WTC11 (cell line): Measurements from ENCODE around the gene ZNRF3. TPM values are rescaled to one million over a fixed set of nuclear protein-coding genes. Genes with fewer than 3 reads are reported as not detected.

Source experiments
- ATAC-seq: fragments of 200-7000 bp; cut with Tn5 transposase; 2 replicates; pipeline ENCODE4 v1.10.0; 2021; ENCODE audit warnings: mild to moderate bottlenecking, moderate library complexity
- CTCF ChIA-PET: fragments of 300-600 bp; sonication (Branson Sonifier 250); formaldehyde crosslinking; loops from one replicate; lab custom pipeline; 2021; ENCODE audit warnings: antibody characterized with exemption; lab: Charles Lee
- POLR2A ChIA-PET: fragments of 350-600 bp; sonication (Branson Sonifier 250); formaldehyde crosslinking; loops from one replicate; lab custom pipeline; 2021; ENCODE audit warnings: antibody characterized with exemption; lab: Charles Lee
- DNase-seq: peaks from one replicate; pipeline ENCODE4 v3.0.0; 2021; ENCODE audit warnings: low spot score
- H3K27ac Mint-ChIP-seq: 2 replicates; pipeline ENCODE4 v1.8.0; 2021; ENCODE audit warnings: mixed read lengths
- H3K27me3 Mint-ChIP-seq: 2 replicates; pipeline ENCODE4 v1.8.0; 2021; ENCODE audit warnings: low read depth, mild to moderate bottlenecking, moderate library complexity, mixed read lengths
- H3K36me3 Mint-ChIP-seq: 2 replicates; pipeline ENCODE4 v1.8.0; 2021; ENCODE audit warnings: mixed read lengths
- H3K4me1 Mint-ChIP-seq: 2 replicates; pipeline ENCODE4 v1.8.0; 2022; ENCODE audit warnings: mixed read lengths
- H3K4me3 Mint-ChIP-seq: 2 replicates; pipeline ENCODE4 v1.8.0; 2021; ENCODE audit warnings: mild to moderate bottlenecking, moderate library complexity, mixed read lengths
- H3K9me3 Mint-ChIP-seq: 2 replicates; pipeline ENCODE4 v1.8.0; 2021; ENCODE audit warnings: mixed read lengths
- ATF2 ChIP-seq: sonication (generic); formaldehyde crosslinking; IDR thresholded peaks from 2 replicates; pipeline ENCODE4 v1.8.1; 2022; ENCODE audit warnings: low read depth, missing genetic modification reagents, borderline replicate concordance
- ATF6 ChIP-seq: sonication (generic); formaldehyde crosslinking; IDR thresholded peaks from 2 replicates; pipeline ENCODE4 v1.8.1; 2023; ENCODE audit warnings: mild to moderate bottlenecking, missing genetic modification reagents
- FOXJ3 ChIP-seq: sonication (generic); formaldehyde crosslinking; IDR thresholded peaks from 2 replicates; pipeline ENCODE4 v1.9.0; 2021; ENCODE audit warnings: missing genetic modification reagents, mild to moderate bottlenecking, borderline replicate concordance
- FOXP1 ChIP-seq: sonication (generic); formaldehyde crosslinking; IDR thresholded peaks from 2 replicates; pipeline ENCODE4 v1.8.0; 2022; ENCODE audit warnings: missing genetic modification reagents, mild to moderate bottlenecking, moderate library complexity, borderline replicate concordance
- JAZF1 ChIP-seq: fragments of 250-450 bp; sonication (Bioruptor Pico); IDR thresholded peaks from 2 replicates; pipeline ENCODE4 v1.9.0; 2021; ENCODE audit warnings: moderate library complexity, mild to moderate bottlenecking, inconsistent platforms
- MAX ChIP-seq: sonication (generic); formaldehyde crosslinking; IDR thresholded peaks from 2 replicates; pipeline ENCODE4 v1.8.0; 2022; ENCODE audit warnings: mild to moderate bottlenecking, missing genetic modification reagents
- NR1H2 ChIP-seq: sonication (generic); formaldehyde crosslinking; IDR thresholded peaks from 2 replicates; pipeline ENCODE4 v1.9.0; 2021; ENCODE audit warnings: mild to moderate bottlenecking, moderate library complexity, missing genetic modification reagents
- PRDM15 ChIP-seq: sonication (generic); formaldehyde crosslinking; IDR thresholded peaks from 2 replicates; pipeline ENCODE4 v1.8.0; 2022; ENCODE audit warnings: missing genetic modification reagents
- SMAD4 ChIP-seq: sonication (generic); formaldehyde crosslinking; IDR thresholded peaks from 2 replicates; pipeline ENCODE4 v1.8.0; 2022; ENCODE audit warnings: mild to moderate bottlenecking, missing genetic modification reagents
- ZNF121 ChIP-seq: sonication (generic); formaldehyde crosslinking; IDR thresholded peaks from 2 replicates; pipeline ENCODE4 v1.8.0; 2023; ENCODE audit warnings: missing genetic modification reagents
- ZNF423 ChIP-seq: fragments of 250-450 bp; sonication (Bioruptor Pico); IDR thresholded peaks from 2 replicates; pipeline ENCODE4 v2.1.2; 2022; ENCODE audit warnings: mild to moderate bottlenecking, moderate library complexity
- total RNA-seq: library from RNA; stranded (reverse); gene quantifications from 3 replicates; pipeline ENCODE4 v1.2.3, GENCODE V29; 2021
- TF ChIP-seq, protein P1 (sequence below): sonication (generic); formaldehyde crosslinking; IDR thresholded peaks from 2 replicates; pipeline ENCODE4 v1.8.0; 2023; ENCODE audit warnings: missing genetic modification reagents, mild to moderate bottlenecking, borderline replicate concordance
- TF ChIP-seq, protein P2 (sequence below): fragments of 250-450 bp; sonication (Bioruptor Pico); IDR thresholded peaks from 2 replicates; pipeline ENCODE4 v2.1.2; 2022; ENCODE audit warnings: mild to moderate bottlenecking, moderate library complexity
- TF ChIP-seq, protein P3 (sequence below): sonication (generic); formaldehyde crosslinking; IDR thresholded peaks from 2 replicates; pipeline ENCODE4 v1.8.1; 2023; ENCODE audit warnings: mild to moderate bottlenecking, missing genetic modification reagents, moderate library complexity

Gene ZNRF3
- total RNA-seq, 1 experiment from 2014 or later: 25.4 TPM

DNA sequence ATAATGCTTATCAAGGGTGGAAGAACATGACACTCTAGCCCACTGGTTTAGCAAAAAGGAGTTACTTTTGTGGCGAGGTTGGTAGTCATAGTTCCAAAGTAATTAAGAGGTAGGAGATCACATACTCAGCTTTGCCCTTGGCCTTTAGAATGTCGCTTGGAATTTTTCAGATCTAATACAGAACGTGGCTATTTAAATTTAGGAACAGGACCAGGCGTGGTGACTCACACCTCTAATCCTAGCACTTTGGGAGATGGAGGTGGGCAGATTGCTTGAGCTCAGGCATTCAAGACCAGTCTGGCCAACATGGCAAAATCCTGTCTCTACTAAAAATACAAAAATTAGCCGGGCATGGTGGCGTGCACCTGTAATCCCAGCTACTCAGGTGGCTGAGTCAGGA is 26.1 kb upstream of the ZNRF3 start:
- no peak for DNase-seq
- TF ChIP-seq ZNF121 (CRISPR knock-in tag) (no peak), FOXP1 (CRISPR knock-in tag) (no peak), SMAD4 (CRISPR knock-in tag) (no peak), ZNF423 (CRISPR knock-in tag) (no peak), NR1H2 (no peak), ATF6 (no peak), FOXJ3 (CRISPR knock-in tag) (no peak), MAX (CRISPR knock-in tag) (no peak), JAZF1 (CRISPR knock-in tag) (no peak), PRDM15 (CRISPR knock-in tag) (no peak), ATF2 (no peak)
- TF ChIP-seq, protein P1, sequence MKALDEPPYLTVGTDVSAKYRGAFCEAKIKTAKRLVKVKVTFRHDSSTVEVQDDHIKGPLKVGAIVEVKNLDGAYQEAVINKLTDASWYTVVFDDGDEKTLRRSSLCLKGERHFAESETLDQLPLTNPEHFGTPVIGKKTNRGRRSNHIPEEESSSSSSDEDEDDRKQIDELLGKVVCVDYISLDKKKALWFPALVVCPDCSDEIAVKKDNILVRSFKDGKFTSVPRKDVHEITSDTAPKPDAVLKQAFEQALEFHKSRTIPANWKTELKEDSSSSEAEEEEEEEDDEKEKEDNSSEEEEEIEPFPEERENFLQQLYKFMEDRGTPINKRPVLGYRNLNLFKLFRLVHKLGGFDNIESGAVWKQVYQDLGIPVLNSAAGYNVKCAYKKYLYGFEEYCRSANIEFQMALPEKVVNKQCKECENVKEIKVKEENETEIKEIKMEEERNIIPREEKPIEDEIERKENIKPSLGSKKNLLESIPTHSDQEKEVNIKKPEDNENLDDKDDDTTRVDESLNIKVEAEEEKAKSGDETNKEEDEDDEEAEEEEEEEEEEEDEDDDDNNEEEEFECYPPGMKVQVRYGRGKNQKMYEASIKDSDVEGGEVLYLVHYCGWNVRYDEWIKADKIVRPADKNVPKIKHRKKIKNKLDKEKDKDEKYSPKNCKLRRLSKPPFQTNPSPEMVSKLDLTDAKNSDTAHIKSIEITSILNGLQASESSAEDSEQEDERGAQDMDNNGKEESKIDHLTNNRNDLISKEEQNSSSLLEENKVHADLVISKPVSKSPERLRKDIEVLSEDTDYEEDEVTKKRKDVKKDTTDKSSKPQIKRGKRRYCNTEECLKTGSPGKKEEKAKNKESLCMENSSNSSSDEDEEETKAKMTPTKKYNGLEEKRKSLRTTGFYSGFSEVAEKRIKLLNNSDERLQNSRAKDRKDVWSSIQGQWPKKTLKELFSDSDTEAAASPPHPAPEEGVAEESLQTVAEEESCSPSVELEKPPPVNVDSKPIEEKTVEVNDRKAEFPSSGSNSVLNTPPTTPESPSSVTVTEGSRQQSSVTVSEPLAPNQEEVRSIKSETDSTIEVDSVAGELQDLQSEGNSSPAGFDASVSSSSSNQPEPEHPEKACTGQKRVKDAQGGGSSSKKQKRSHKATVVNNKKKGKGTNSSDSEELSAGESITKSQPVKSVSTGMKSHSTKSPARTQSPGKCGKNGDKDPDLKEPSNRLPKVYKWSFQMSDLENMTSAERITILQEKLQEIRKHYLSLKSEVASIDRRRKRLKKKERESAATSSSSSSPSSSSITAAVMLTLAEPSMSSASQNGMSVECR (CRISPR knock-in tag): no peak
- TF ChIP-seq, protein P2, sequence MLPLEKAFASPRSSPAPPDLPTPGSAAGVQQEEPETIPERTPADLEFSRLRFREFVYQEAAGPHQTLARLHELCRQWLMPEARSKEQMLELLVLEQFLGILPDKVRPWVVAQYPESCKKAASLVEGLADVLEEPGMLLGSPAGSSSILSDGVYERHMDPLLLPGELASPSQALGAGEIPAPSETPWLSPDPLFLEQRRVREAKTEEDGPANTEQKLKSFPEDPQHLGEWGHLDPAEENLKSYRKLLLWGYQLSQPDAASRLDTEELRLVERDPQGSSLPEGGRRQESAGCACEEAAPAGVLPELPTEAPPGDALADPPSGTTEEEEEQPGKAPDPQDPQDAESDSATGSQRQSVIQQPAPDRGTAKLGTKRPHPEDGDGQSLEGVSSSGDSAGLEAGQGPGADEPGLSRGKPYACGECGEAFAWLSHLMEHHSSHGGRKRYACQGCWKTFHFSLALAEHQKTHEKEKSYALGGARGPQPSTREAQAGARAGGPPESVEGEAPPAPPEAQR (CRISPR knock-in tag): no peak
- TF ChIP-seq, protein P3, sequence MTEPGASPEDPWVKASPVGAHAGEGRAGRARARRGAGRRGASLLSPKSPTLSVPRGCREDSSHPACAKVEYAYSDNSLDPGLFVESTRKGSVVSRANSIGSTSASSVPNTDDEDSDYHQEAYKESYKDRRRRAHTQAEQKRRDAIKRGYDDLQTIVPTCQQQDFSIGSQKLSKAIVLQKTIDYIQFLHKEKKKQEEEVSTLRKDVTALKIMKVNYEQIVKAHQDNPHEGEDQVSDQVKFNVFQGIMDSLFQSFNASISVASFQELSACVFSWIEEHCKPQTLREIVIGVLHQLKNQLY: no peak
- TF ChIP-seq, all 79 proteins: peak for 0
- CTCF ChIA-PET: interaction anchor here (0.6 to 2.8 kb wide), 3 partner anchors 99 to 183 kb away, joined by 3 to 60 read pairs (median 4); no protein-coding TSS in a partner anchor
- Mint-ChIP-seq H3K9me3 (no peaks in the 10 kb centered on the region), H3K27me3 (no peaks in the 10 kb centered on the region), H3K4me3 (no peak overlapping the region), H3K4me1 (0 out of 2 replicates have a peak, but pooled peaks cover 3% of the 10 kb centered on the region), H3K27ac (no peak overlapping the region), H3K36me3 (no peaks in the 10 kb centered on the region)
- no peak for ATAC-seq
- POLR2A ChIA-PET: no interaction called here
